ENCODE measurements around the gene AK3. TPM values are rescaled to one million over a fixed set of nuclear protein-coding genes. Genes with fewer than 3 reads are reported as not detected.

The AK3 gene
- total RNA-seq, 6 donors from 2014 or later: 33.2 to 81.2 (median 51.7) TPM

Other genes starting within 250 kb of the AK3 start
- gene PLPP6, start 78.9 kb downstream of the AK3 start, total RNA-seq: 1 to 10 TPM; 2.1 to 7.6 (median 5.9) TPM
- 10 to 100 TPM in 3 of 6 donors, 1 to 10 TPM in 3; 7.4 to 38.4 (median 13.8) TPM for gene SPATA6L, start 74.7 kb downstream of the AK3 start, total RNA-seq
- 10 to 100 TPM in 5 of 6 donors, 1 to 10 TPM in 1; 8.1 to 38.8 (median 18.2) TPM for gene CDC37L1, start 61.6 kb downstream of the AK3 start, total RNA-seq
- 10 to 100 TPM; 20.8 to 63.9 (median 30.1) TPM for gene RCL1, start 51.7 kb upstream of the AK3 start, total RNA-seq
- 10 to 100 TPM; 19.6 to 52.9 (median 26.0) TPM for gene JAK2, start 244.1 kb upstream of the AK3 start, total RNA-seq

Measured in upper lobe of left lung (tissue), 6 donors.